IMR-90 (cell line): ENCODE data around the gene S100A8. TPM values are rescaled to one million over a fixed set of nuclear protein-coding genes. Genes with fewer than 3 reads are reported as not detected.

Experiments
- ATAC-seq: fragments of 200-7000 bp; cut with Tn5 transposase; 2 replicates; pipeline ENCODE4 v1.9.1; 2020; ENCODE audit warnings: low read depth, mild to moderate bottlenecking, moderate library complexity
- BruUV-seq: library from RNA; stranded (reverse); fragments of 400-500 nt; replicated peaks from 2 replicates; lab custom pipeline; 2021; lab: Mats Ljungman, UMichigan
- CTCF ChIA-PET: fragments of 300-600 bp; formaldehyde crosslinking; extraction: SDS; loops from one replicate; lab custom pipeline; 2021; ENCODE audit warnings: antibody characterized with exemption; lab: Yijun Ruan, JAX
- POLR2A ChIA-PET: fragments of 300-600 bp; sonication (Branson Sonifier 250); formaldehyde crosslinking; loops from one replicate; lab custom pipeline; 2022; ENCODE audit warnings: antibody characterized with exemption; ENCODE audit not compliant: unreplicated experiment; lab: Charles Lee
- DNase-seq: peaks from one replicate; pipeline ENCODE4 v3.0.0; 2013
- H2AFZ ChIP-seq: replicated peaks from 2 replicates; pipeline ENCODE3; 2013; ENCODE audit warnings: low read length, mild to moderate bottlenecking; ENCODE audit not compliant: poor library complexity
- H2AK5ac ChIP-seq: 2 replicates; pipeline ENCODE4 v1.6.1; 2013; ENCODE audit warnings: low read depth, low read length, inconsistent platforms
- H2AK9ac ChIP-seq: replicated peaks from 2 replicates; pipeline ENCODE3; 2013; ENCODE audit warnings: mild to moderate bottlenecking, low read depth, low read length, moderate library complexity; ENCODE audit not compliant: poor library complexity
- H2BK120ac ChIP-seq: 2 replicates; pipeline ENCODE4 v1.6.1; 2013; ENCODE audit warnings: low read depth, low read length, inconsistent platforms
- H2BK15ac ChIP-seq: 3 replicates; pipeline ENCODE4 v1.6.1; 2013; ENCODE audit warnings: low read depth, low read length, inconsistent platforms
- H2BK20ac ChIP-seq: 2 replicates; pipeline ENCODE4 v1.6.1; 2013; ENCODE audit warnings: low read depth, mild to moderate bottlenecking, inconsistent platforms, low read length, moderate library complexity
- H2BK5ac ChIP-seq: 2 replicates; pipeline ENCODE4 v1.6.1; 2013; ENCODE audit warnings: mild to moderate bottlenecking, low read depth, low read length, inconsistent platforms; ENCODE audit not compliant: poor library complexity, severe bottlenecking
- H3K14ac ChIP-seq: replicated peaks from 2 replicates; pipeline ENCODE4 v1.6.1; 2013; ENCODE audit warnings: low read depth, low read length, inconsistent platforms
- H3K18ac ChIP-seq: 2 replicates; pipeline ENCODE4 v1.6.1; 2013; ENCODE audit warnings: low read depth, low read length, control low read depth
- H3K23ac ChIP-seq: 2 replicates; pipeline ENCODE4 v1.6.1; 2013; ENCODE audit warnings: low read depth, low read length, inconsistent platforms
- H3K27ac ChIP-seq: 2 replicates; pipeline ENCODE4 v1.5.1; 2013; ENCODE audit warnings: mild to moderate bottlenecking, control low read depth, low read length; ENCODE audit not compliant: insufficient read depth
- H3K27me3 ChIP-seq: 2 replicates; pipeline ENCODE4 v1.6.1; 2013; ENCODE audit warnings: low read length; ENCODE audit not compliant: control insufficient read depth, insufficient read depth
- H3K36me3 ChIP-seq: 2 replicates; pipeline ENCODE4 v1.6.1; 2013; ENCODE audit warnings: low read length, mixed read lengths; ENCODE audit not compliant: control insufficient read depth, insufficient read depth
- H3K4ac ChIP-seq: 2 replicates; pipeline ENCODE4 v1.6.1; 2013; ENCODE audit warnings: low read depth, low read length, inconsistent platforms
- H3K4me1 ChIP-seq: 2 replicates; pipeline ENCODE4 v1.6.1; 2013; ENCODE audit warnings: low read length, mixed read lengths; ENCODE audit not compliant: control insufficient read depth, insufficient read depth
- H3K4me2 ChIP-seq: 2 replicates; pipeline ENCODE4 v1.6.1; 2013; ENCODE audit warnings: low read depth, mild to moderate bottlenecking, control low read depth, low read length, moderate library complexity
- H3K4me3 ChIP-seq: 2 replicates; pipeline ENCODE4 v1.5.1; 2013; ENCODE audit warnings: low read depth, mild to moderate bottlenecking, control low read depth, low read length, moderate library complexity; ENCODE audit not compliant: insufficient read depth
- H3K56ac ChIP-seq: 2 replicates; pipeline ENCODE4 v1.6.1; 2013; ENCODE audit warnings: low read length, inconsistent platforms; ENCODE audit not compliant: insufficient read depth; ENCODE audit errors: extremely low read depth
- H3K79me1 ChIP-seq, 2 experiments: 2 replicates each; pipeline ENCODE4 v1.6.1; 2013; ENCODE audit warnings: low read length in 2 of 2, inconsistent platforms in 1 of 2, low read depth in 1 of 2
- H3K9ac ChIP-seq: 2 replicates; pipeline ENCODE4 v1.6.1; 2013; ENCODE audit warnings: low read depth, low read length, control low read depth
- H3K9me1 ChIP-seq: 2 replicates; pipeline ENCODE4 v1.6.1; 2013; ENCODE audit warnings: low read length, inconsistent platforms; ENCODE audit not compliant: insufficient read depth
- H3K9me3 ChIP-seq: 2 replicates; pipeline ENCODE4 v1.6.1; 2013; ENCODE audit warnings: low read length; ENCODE audit not compliant: control insufficient read depth, insufficient read depth
- H4K20me1 ChIP-seq: 2 replicates; pipeline ENCODE4 v1.6.1; 2013; ENCODE audit warnings: low read length, inconsistent platforms; ENCODE audit not compliant: insufficient read depth
- H4K5ac ChIP-seq: 2 replicates; pipeline ENCODE4 v1.6.1; 2013; ENCODE audit warnings: mild to moderate bottlenecking, low read depth, low read length, control low read depth
- H4K8ac ChIP-seq, 2 experiments: 2 replicates each; pipeline ENCODE4 v1.6.1; 2013; ENCODE audit warnings: low read depth in 2 of 2, low read length in 2 of 2, control low read depth in 1 of 2, inconsistent platforms in 1 of 2
- H4K91ac ChIP-seq: 2 replicates; pipeline ENCODE4 v1.6.1; 2013; ENCODE audit warnings: low read depth, low read length, inconsistent platforms; ENCODE audit not compliant: insufficient read depth
- CEBPB ChIP-seq: IDR thresholded peaks from 2 replicates; pipeline ENCODE4 v1.6.1; 2012; ENCODE audit warnings: low read depth, low read length, improper control_type of control experiment
- WGBS, 2 experiments: methylation state at CpG; one replicate each; pipeline versions ENCODE4 v1.1.5 to v1.1.7; 2013; ENCODE audit warnings: missing lambda C conversion rate in 2 of 2; ENCODE audit not compliant: insufficient read length in 1 of 2; ENCODE audit errors: extremely low coverage in 2 of 2; 5-methylcytosine and 5-hydroxymethylcytosine counted together
- dilution Hi-C: fragments of 300-500 bp; cut with HindIII; formaldehyde crosslinking; loops from one replicate; pipeline ENCODE4 v1.14.3; 2018; ENCODE audit warnings: low sequenced_read_pairs; ENCODE audit not compliant: unreplicated experiment
- in situ Hi-C: fragments of 300-500 bp; cut with MboI; formaldehyde crosslinking; loops from 3 replicates; pipeline ENCODE4 v1.14.3; 2019; ENCODE audit warnings: low sequenced_read_pairs, inconsistent platforms, mixed read lengths
- intact Hi-C: fragments of 100-400 bp; cut with micrococcal nuclease; formaldehyde crosslinking; loops from 2 replicates; pipeline ENCODE4 v1.10.0; 2022
- polyA plus RNA-seq, 3 experiments: library from polyadenylated mRNA; depleted of rRNA; stranded (reverse); fragments of >200 nt; gene quantifications; 2 replicates each; pipeline ENCODE4 v1.2.3, GENCODE V29; 2012; ENCODE audit warnings: low replicate concordance in 1 of 3
- total RNA-seq: library from RNA; depleted of rRNA; stranded (reverse); fragments of >200 nt; gene quantifications from 2 replicates; pipeline ENCODE4 v1.2.3, GENCODE V29; 2012

S100A8 gene
- total and polyA plus RNA-seq, 2 of the 4 experiments (the other 2 are of a cell fraction), result not detected

DNA sequence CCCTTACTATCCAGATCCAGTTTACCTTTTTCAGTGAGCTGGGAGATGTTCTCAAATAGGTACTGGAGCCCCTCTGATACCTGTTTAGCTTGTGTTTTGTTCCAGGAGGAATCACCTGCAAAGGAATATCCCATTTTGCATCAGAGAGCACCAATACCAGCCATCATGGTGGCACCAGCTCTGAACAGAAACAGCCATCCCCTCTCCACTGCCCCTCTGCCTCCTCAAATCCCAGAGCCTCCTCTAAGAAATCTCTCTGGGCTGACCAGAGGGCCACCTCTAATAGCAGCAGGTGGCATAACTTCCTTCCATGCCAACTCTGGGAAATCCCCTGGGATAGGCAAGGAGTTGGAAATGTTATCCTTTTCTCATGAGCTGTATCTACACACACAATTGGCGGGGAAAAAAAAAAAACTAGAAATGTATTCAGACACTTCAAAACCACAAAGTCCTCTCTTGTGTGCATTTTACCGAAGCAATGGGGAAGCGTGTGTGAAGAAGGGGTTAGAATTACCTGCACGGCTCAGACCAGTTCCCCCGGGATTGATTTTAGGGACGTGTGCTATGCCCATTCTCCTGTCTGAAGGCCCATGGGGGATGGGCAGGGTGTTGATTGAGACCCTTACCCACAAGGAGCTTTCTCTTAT is 44.7 kb downstream of the S100A8 start:
- no peak overlapping the region for H4K91ac ChIP-seq
- intact Hi-C loops, result no loop called here
- H3K9me3 ChIP-seq, result no peaks in the 10 kb centered on the region
- POLR2A ChIA-PET, result no interaction called here
- no peak overlapping the region for H2BK15ac ChIP-seq
- no peak overlapping the region for H2BK20ac ChIP-seq
- no peak overlapping the region for H2BK5ac ChIP-seq
- H3K23ac ChIP-seq, result no peak overlapping the region
- peaks cover 4% of the 10 kb centered on the region; the same call in 1 of the 2 replicates for H3K27me3 ChIP-seq
- no peaks in the 10 kb centered on the region for H3K79me1 ChIP-seq
- H3K4ac ChIP-seq, result no peak overlapping the region
- no TSS peak for BruUV-seq
- no peak overlapping the region for H3K18ac ChIP-seq
- DNase-seq, result no peak
- no peak overlapping the region for H3K56ac ChIP-seq
- no peak overlapping the region for H3K9ac ChIP-seq
- no peak overlapping the region for H4K8ac ChIP-seq
- H3K9me1 ChIP-seq, result no peaks in the 10 kb centered on the region
- H3K4me3 ChIP-seq, result no peak overlapping the region
- H3K4me2 ChIP-seq, result no peak overlapping the region
- dilution Hi-C loops, result no loop called here
- no CpG with 5 or more reads among the region's 6 CpGs for WGBS, 2 experiments
- H4K20me1 ChIP-seq, result no peaks in the 10 kb centered on the region
- in situ Hi-C loops, result no loop called here
- H3K27ac ChIP-seq, result no peak overlapping the region
- no peak for TF ChIP-seq CEBPB
- H4K5ac ChIP-seq, result no peak overlapping the region
- H2AFZ ChIP-seq, result no peak overlapping the region
- H2AK9ac ChIP-seq, result no peak overlapping the region
- H3K36me3 ChIP-seq, result no peaks in the 10 kb centered on the region
- no peak for ATAC-seq
- H3K14ac ChIP-seq, result no peak overlapping the region
- H2AK5ac ChIP-seq, result no peak overlapping the region
- H3K4me1 ChIP-seq, result no peaks in the 10 kb centered on the region
- H2BK120ac ChIP-seq, result no peak overlapping the region
- CTCF ChIA-PET, result interaction anchor here (1.1 kb wide), 1 partner anchor 149 kb away, joined by 3 read pairs; no protein-coding TSS in a partner anchor
